Daoy (cell line): Measurements from ENCODE around the gene PFAS. TPM values are rescaled to one million over a fixed set of nuclear protein-coding genes. Genes with fewer than 3 reads are reported as not detected.
A peak's percentile ranks its signal among the peaks of the same experiment; 100 is the strongest.

Experiments
- DNase-seq: peaks from one replicate; pipeline ENCODE4 v3.0.0-alpha.2; 2015; ENCODE audit warnings: low read depth
- total RNA-seq: library from RNA; depleted of rRNA; stranded (reverse); fragments of >200 nt; shearing (Covaris generic); gene quantifications from 2 replicates; pipeline ENCODE4 v1.2.3, GENCODE V29; 2014

PFAS gene
- total RNA-seq, 1 experiment from 2014 or later, result 35.1 TPM

DNA sequence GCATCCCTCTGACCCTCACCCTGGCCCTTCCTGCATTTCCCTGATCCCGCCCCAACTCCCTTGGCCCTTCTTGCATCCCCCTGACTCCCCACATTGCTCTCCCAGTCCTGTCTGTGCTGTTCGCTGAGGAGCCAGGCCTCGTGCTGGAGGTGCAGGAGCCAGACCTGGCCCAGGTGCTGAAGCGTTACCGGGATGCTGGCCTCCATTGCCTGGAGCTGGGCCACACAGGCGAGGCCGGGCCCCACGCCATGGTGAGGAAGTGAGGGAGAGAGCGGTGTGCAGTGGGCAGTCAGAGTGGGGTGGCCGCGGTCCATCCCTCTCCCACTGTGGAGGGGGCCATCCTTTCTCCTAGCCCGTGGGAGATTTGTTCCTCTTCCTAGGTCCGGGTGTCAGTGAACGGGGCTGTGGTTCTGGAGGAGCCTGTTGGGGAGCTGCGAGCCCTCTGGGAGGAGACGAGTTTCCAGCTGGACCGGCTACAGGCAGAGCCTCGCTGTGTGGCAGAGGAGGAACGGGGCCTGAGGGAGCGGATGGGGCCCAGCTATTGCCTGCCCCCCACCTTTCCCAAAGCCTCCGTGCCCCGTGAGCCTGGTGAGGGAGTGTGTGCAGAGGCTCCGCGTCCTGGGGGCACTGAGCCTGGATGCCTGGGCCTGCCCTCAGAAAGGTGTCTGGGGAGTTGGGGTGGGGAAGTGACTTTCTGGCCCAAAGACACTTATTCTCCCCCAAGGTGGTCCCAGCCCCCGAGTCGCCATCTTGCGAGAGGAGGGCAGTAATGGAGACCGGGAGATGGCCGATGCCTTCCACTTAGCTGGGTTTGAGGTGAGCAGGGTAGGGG, 17.8 kb downstream of the PFAS start:
- DNase-seq, result no peak

- DNase-seq, result no peak
These were observed 18.5 kb downstream of the PFAS start for GRCh38 chr17:8267480-8268147.

- no peak for DNase-seq
These were observed 19.6 kb downstream of the PFAS start for GRCh38 chr17:8268550-8269298.

GRCh38 chr17:8272421-8272820, 23.3 kb downstream of the PFAS start:
- DNase-seq, result no peak

GRCh38 chr17:8273884-8274444, 24.9 kb downstream of the PFAS start:
- DNase-seq, result no peak

DNA sequence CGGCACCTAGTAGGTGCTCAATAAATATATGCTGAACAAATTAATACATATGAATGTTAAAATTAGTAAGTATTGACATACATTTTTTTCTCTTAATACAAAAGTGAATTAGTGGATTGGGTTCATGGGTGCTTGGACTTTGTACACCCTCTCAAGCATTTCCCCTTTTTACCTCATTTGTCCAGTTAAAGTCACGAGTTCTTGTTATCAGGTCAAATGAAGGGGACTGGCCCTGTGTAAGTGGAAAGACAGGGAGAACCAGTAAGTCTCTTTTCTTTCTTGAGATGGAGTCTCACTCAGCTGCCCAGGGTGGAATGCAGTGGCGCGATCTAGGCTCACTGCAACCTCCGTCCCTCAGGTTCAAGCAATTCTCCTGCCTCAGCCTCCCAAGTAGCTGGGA, 25.7 kb downstream of the PFAS start:
- no peak for DNase-seq

DNA sequence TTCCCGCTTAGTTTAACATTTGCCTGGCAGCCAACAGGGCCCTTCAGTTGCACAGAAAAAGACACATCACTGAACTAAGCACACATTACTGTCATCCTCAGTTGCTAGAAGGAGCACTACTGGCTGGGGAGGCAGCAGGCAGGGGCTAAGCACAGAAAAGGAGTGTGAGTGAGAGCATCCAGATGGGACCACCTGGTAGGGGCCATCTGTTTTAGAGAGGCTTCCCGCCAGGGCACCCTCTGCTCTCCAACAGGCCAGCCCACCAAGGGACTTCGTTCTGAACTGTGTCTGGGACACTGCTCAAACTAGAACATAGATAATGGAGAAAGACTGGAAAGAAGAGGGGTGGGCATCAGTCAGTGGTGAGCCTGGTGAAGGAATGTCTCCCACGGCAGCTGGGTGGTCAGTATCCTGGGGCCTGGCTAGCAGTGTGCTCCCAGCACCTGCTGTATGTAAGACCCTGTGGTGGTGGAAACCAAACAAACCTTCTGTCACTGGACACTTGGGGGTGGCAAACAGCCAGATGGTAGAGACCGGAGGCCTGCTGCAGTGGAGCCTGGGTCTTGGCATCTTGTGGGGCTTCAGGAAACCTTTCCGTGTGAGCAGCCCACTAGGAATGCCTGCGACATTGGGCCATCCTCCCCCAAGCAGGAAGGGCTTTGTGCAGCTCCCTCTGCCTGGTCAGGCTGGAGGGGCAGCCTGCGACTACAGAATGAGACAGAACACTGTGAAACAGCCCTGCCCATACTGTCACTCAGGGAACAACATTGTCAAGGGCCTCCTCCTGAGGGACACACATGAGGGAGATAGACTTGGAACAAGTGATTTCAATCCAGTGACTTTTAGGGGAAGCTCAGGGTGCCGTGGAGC, 26.6 kb downstream of the PFAS start:
- no peak for DNase-seq

GRCh38 chr17:8277317-8277716, 28.2 kb downstream of the PFAS start:
- DNase-seq, result no peak

DNA sequence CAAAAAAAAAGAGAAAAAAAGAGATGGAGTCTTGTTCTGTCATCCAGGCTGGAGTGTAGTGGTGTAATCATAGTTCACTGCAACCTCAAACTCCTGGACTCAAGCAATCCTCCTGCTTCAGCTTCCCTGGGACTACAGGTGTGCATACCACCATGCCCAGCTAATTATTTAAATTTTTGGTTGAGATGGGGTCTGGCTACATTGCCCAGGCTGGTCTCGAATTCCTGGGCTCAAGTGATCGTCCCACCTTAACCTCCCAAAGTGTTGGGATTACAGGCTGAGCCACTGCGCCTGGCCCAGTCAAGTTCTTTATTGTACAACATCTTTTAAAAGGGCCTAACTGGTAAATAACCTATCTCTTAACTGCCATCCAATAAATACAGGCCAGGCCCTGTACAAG, 33.3 kb downstream of the PFAS start:
- DNase-seq, result no peak

DNA sequence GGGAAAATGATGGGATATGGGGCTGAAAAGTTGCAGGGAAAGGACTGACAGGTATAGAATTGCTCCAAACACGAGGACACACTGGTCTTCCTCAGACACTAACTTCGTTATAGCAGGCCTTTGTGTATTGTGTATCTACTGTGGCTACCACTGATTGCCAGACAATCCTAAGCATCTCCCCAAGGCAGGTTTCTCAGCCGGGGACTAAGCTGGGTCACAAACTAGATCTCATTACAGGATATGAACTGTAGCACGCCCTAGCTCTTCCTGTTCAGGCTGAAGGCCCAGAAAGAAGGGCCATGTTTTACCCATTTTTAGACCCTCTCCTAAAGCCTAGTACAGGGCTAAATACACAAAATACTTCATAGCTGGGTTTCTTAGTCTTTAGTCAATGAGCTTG, 34.3 kb downstream of the PFAS start:
- DNase-seq, result no peak

GRCh38 chr17:8284126-8284525, 35.0 kb downstream of the PFAS start:
- DNase-seq, result no peak

GRCh38 chr17:8285270-8286181, 36.4 kb downstream of the PFAS start:
- no peak for DNase-seq

- DNase-seq, result no peak
These were observed 38.7 kb downstream of the PFAS start for GRCh38 chr17:8287651-8288335.

GRCh38 chr17:8288336-8289102, 39.4 kb downstream of the PFAS start, which contains the start of gene RANGRF:
Gene RANGRF, plus strand, starts transcription at chr17:8288670. Its CDS starts 119 bp downstream, at chr17:8288789.
- peak; percentile 84 for DNase-seq

DNA sequence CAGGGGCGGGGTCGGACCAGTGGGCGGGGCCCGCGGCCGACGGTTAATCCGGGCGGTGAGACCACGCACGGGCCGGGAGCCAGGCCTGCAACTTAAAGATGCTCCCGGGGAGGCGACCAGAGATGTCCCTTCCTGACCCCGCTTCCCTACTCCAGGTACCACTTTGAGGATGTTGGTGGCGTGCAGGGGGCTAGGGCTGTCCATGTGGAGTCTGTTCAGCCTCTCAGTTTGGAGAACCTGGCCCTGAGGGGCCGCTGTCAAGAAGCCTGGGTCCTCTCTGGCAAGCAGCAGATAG, 40.0 kb downstream of the PFAS start:
- DNase-seq, result no peak

GRCh38 chr17:8290043-8290442, 41.0 kb downstream of the PFAS start:
- DNase-seq, result no peak

GRCh38 chr17:8292639-8293395, 43.7 kb downstream of the PFAS start:
- no peak for DNase-seq

- no peak for DNase-seq
These were observed 45.3 kb downstream of the PFAS start for GRCh38 chr17:8294361-8294760.
